HEK293 (cell line): ENCODE data around the gene RIPK1.
"Not testable (repeated sequence)": the region's sequence is repeated elsewhere in the genome, so short reads cannot be mapped to it uniquely, and the experiment has no call there.

ENCODE experiments used
- CTCF ChIA-PET: fragments of 350-600 bp; formaldehyde crosslinking; extraction: SDS; loops from one replicate; lab custom pipeline; 2021; ENCODE audit warnings: antibody characterized with exemption; lab: Yijun Ruan, JAX
- POLR2A ChIA-PET: fragments of 300-600 bp; formaldehyde crosslinking; extraction: SDS; loops from one replicate; lab custom pipeline; 2020; ENCODE audit warnings: antibody characterized with exemption, inconsistent platforms; lab: Yijun Ruan, JAX
- H3K27ac ChIP-seq: fragments of 200-500 bp; sonication (Bioruptor generic); 2 replicates; pipeline ENCODE4 v1.5.1; 2014; ENCODE audit warnings: low read depth, low read length, control low read depth, inconsistent platforms; ENCODE audit errors: extremely low read depth
- H3K36me3 ChIP-seq, 2 experiments: fragments of 200-500 bp in 1 of 2; sonication (Bioruptor generic) in 1 of 2; 1 replicate in 1 of 2; 2 replicates in 1 of 2; pipeline ENCODE4 v1.5.1; 2014 to 2017; ENCODE audit warnings: inconsistent platforms in 2 of 2, low read length in 2 of 2; ENCODE audit not compliant: control insufficient read depth in 2 of 2, insufficient read depth in 1 of 2
- H3K4me1 ChIP-seq: fragments of 200-500 bp; sonication (Bioruptor generic); 2 replicates; pipeline ENCODE4 v1.5.1; 2014; ENCODE audit warnings: mild to moderate bottlenecking, low read length, inconsistent platforms; ENCODE audit not compliant: control insufficient read depth, insufficient read depth
- H3K4me3 ChIP-seq: 2 replicates; pipeline ENCODE4 v1.5.1; 2011; ENCODE audit warnings: low read depth, mild to moderate bottlenecking, control low read depth, low read length, moderate library complexity
- H3K9me3 ChIP-seq: fragments of 200-500 bp; sonication (Bioruptor generic); 2 replicates; pipeline ENCODE4 v1.5.1; 2014; ENCODE audit warnings: low read depth, low read length, inconsistent platforms; ENCODE audit not compliant: control insufficient read depth, insufficient read depth
- MZF1 ChIP-seq: fragments of 450-650 bp; formaldehyde crosslinking; IDR thresholded peaks from 2 replicates; pipeline ENCODE4 v1.5.1; 2017; ENCODE audit warnings: missing biosample characterization, missing genetic modification characterization, borderline replicate concordance
- SETDB1 ChIP-seq: IDR thresholded peaks from one replicate; pipeline ENCODE4 v1.6.1; 2017; ENCODE audit warnings: mild to moderate bottlenecking, low read length, moderate library complexity, mixed read lengths; ENCODE audit not compliant: insufficient read length
- ZBTB48 ChIP-seq: fragments of 450-650 bp; formaldehyde crosslinking; IDR thresholded peaks from 2 replicates; pipeline ENCODE4 v1.5.1; 2016; ENCODE audit warnings: missing biosample characterization, missing genetic modification characterization
- ZNF155 ChIP-seq: fragments of 450-650 bp; formaldehyde crosslinking; IDR thresholded peaks from 2 replicates; pipeline ENCODE4 v1.5.1; 2016; ENCODE audit warnings: missing biosample characterization, missing genetic modification characterization
- ZNF521 ChIP-seq: fragments of 450-650 bp; formaldehyde crosslinking; IDR thresholded peaks from 2 replicates; pipeline ENCODE4 v1.5.1; 2017; ENCODE audit warnings: missing biosample characterization, mild to moderate bottlenecking, missing genetic modification characterization
- ZNF544 ChIP-seq: fragments of 450-650 bp; formaldehyde crosslinking; IDR thresholded peaks from 2 replicates; pipeline ENCODE4 v1.5.0; 2017; ENCODE audit warnings: missing biosample characterization, missing genetic modification characterization
- ZNF623 ChIP-seq: fragments of 450-650 bp; formaldehyde crosslinking; IDR thresholded peaks from 2 replicates; pipeline ENCODE4 v1.5.1; 2016; ENCODE audit warnings: missing biosample characterization, missing genetic modification characterization
- ZNF777 ChIP-seq: fragments of 450-650 bp; formaldehyde crosslinking; IDR thresholded peaks from 2 replicates; pipeline ENCODE4 v1.5.1; 2017; ENCODE audit warnings: missing biosample characterization, missing genetic modification characterization, borderline replicate concordance
- TF ChIP-seq, protein P1 (sequence below): fragments of 450-650 bp; formaldehyde crosslinking; IDR thresholded peaks from 2 replicates; pipeline ENCODE4 v1.5.1; 2016; ENCODE audit warnings: missing biosample characterization, missing genetic modification characterization
- TF ChIP-seq, protein P2 (sequence below): fragments of 450-650 bp; formaldehyde crosslinking; IDR thresholded peaks from 2 replicates; pipeline ENCODE4 v1.5.1; 2016; ENCODE audit warnings: missing biosample characterization, missing genetic modification characterization
- TF ChIP-seq, protein P3 (sequence below): fragments of 450-650 bp; formaldehyde crosslinking; IDR thresholded peaks from 2 replicates; pipeline ENCODE4 v1.5.1; 2016; ENCODE audit warnings: missing biosample characterization, missing genetic modification characterization

The RIPK1 gene

DNA sequence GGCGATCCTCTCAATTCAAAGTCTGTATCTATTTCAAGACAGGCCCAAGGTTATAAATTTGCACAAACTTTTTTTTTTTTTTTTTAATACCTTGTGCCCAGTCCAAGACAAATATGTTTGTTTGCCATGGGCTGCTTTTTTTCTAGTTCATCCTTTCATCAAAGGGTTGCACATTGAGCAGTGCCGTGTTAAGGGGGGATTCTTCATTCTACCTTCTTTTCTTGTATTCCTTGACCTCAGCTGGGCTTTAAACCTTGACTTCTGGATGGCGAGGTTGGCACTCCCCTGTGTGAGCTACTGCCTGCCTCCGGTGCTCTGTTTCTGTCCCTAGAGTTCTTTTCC lies 7.4 kb downstream of the RIPK1 start:
- Histone ChIP-seq H3K27ac (no peak overlapping the region), H3K4me1 (0 out of 2 replicates have a peak, but pooled peaks cover 6% of the 10 kb centered on the region)
- TF ChIP-seq, protein P1, sequence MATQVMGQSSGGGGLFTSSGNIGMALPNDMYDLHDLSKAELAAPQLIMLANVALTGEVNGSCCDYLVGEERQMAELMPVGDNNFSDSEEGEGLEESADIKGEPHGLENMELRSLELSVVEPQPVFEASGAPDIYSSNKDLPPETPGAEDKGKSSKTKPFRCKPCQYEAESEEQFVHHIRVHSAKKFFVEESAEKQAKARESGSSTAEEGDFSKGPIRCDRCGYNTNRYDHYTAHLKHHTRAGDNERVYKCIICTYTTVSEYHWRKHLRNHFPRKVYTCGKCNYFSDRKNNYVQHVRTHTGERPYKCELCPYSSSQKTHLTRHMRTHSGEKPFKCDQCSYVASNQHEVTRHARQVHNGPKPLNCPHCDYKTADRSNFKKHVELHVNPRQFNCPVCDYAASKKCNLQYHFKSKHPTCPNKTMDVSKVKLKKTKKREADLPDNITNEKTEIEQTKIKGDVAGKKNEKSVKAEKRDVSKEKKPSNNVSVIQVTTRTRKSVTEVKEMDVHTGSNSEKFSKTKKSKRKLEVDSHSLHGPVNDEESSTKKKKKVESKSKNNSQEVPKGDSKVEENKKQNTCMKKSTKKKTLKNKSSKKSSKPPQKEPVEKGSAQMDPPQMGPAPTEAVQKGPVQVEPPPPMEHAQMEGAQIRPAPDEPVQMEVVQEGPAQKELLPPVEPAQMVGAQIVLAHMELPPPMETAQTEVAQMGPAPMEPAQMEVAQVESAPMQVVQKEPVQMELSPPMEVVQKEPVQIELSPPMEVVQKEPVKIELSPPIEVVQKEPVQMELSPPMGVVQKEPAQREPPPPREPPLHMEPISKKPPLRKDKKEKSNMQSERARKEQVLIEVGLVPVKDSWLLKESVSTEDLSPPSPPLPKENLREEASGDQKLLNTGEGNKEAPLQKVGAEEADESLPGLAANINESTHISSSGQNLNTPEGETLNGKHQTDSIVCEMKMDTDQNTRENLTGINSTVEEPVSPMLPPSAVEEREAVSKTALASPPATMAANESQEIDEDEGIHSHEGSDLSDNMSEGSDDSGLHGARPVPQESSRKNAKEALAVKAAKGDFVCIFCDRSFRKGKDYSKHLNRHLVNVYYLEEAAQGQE (tag by site-specific recombination) = no peak
- TF ChIP-seq, all 188 proteins: peak for 0
- CTCF ChIA-PET = interaction anchor here (0.6 to 2.1 kb wide), 11 partner anchors 9 to 144 kb away, joined by 3 to 5 read pairs (median 4); partner anchors contain the start of gene NQO2
- Histone ChIP-seq H3K4me3 (no peak overlapping the region), H3K36me3 (peaks cover 15 to 53% of the 10 kb centered on the region in 2 experiments), H3K9me3 (no peaks in the 10 kb centered on the region)
- POLR2A ChIA-PET = interaction anchor here (0.7 kb wide), 1 partner anchor 20 kb away, joined by 4 read pairs; no protein-coding TSS in a partner anchor

DNA sequence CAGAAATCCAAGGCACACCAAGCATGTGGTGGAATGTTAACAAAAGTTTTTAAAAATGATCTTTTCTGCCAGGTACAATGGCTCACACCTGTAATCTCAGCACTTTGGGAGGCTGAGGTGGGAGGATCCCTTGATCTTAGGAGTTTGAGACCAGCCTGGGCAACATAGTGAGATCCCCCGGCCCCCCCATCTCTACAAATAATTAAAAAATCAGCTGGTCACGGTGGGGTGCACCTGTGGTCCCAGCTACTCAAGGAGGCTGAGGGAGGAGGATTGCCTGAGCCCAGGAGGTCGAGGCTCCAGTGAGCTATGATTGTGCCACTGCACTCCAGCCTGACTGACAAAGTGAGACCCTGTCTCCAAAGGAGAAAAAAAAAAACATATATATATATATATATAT lies 8.0 kb downstream of the RIPK1 start:
- Histone ChIP-seq H3K9me3 (no peaks in the 10 kb centered on the region), H3K4me1 (0 out of 2 replicates have a peak, but pooled peaks cover 6% of the 10 kb centered on the region), H3K4me3 (no peak overlapping the region), H3K27ac (no peak overlapping the region), H3K36me3 (peaks cover 15 to 59% of the 10 kb centered on the region in 2 experiments)
- POLR2A ChIA-PET = interaction anchor here (0.7 kb wide), 1 partner anchor 19 kb away, joined by 4 read pairs; no protein-coding TSS in a partner anchor
- CTCF ChIA-PET = interaction anchor here (0.6 to 2.1 kb wide), 3 partner anchors 76 to 87 kb away, joined by 3 to 5 read pairs (median 4); partner anchors contain the start of gene NQO2
- TF ChIP-seq, protein P2, sequence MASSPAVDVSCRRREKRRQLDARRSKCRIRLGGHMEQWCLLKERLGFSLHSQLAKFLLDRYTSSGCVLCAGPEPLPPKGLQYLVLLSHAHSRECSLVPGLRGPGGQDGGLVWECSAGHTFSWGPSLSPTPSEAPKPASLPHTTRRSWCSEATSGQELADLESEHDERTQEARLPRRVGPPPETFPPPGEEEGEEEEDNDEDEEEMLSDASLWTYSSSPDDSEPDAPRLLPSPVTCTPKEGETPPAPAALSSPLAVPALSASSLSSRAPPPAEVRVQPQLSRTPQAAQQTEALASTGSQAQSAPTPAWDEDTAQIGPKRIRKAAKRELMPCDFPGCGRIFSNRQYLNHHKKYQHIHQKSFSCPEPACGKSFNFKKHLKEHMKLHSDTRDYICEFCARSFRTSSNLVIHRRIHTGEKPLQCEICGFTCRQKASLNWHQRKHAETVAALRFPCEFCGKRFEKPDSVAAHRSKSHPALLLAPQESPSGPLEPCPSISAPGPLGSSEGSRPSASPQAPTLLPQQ = no peak
- TF ChIP-seq MZF1 (tag by site-specific recombination) = no peak

DNA sequence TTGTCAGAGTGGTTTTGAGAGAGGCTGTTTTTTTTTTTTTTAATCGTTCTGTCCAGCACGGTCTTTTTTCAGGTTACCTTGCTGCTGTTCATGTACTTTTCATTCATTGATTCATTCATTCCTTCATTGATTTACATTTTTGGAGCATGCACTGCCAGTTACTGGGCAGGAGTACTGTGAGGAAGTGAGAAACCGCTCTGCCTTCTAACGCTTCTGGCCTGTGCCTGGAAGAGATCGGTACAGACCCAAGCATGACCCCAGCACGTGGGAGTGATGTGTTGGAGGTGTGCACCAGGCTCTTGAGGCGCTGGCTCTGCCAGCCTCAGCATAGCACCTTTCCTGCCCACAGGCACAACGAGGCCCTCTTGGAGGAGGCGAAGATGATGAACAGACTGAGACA lies 9.1 kb downstream of the RIPK1 start:
- ChIA-PET POLR2A (no interaction called here), CTCF (interaction anchor here (0.7 kb wide), 2 partner anchors 10 to 180 kb away, joined by 3 read pairs; no protein-coding TSS in a partner anchor)
- Histone ChIP-seq H3K4me1 (0 out of 2 replicates have a peak, but pooled peaks cover 6% of the 10 kb centered on the region), H3K9me3 (no peaks in the 10 kb centered on the region)
- TF ChIP-seq, protein P3, sequence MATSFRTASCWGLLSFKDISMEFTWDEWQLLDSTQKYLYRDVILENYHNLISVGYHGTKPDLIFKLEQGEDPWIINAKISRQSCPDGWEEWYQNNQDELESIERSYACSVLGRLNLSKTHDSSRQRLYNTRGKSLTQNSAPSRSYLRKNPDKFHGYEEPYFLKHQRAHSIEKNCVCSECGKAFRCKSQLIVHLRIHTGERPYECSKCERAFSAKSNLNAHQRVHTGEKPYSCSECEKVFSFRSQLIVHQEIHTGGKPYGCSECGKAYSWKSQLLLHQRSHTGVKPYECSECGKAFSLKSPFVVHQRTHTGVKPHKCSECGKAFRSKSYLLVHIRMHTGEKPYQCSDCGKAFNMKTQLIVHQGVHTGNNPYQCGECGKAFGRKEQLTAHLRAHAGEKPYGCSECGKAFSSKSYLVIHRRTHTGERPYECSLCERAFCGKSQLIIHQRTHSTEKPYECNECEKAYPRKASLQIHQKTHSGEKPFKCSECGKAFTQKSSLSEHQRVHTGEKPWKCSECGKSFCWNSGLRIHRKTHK (tag by site-specific recombination) = no peak
- TF ChIP-seq, all 188 proteins: peak for 0
- Histone ChIP-seq H3K27ac (no peak overlapping the region), H3K4me3 (no peak overlapping the region), H3K36me3 (peaks cover 18 to 67% of the 10 kb centered on the region in 2 experiments)

DNA sequence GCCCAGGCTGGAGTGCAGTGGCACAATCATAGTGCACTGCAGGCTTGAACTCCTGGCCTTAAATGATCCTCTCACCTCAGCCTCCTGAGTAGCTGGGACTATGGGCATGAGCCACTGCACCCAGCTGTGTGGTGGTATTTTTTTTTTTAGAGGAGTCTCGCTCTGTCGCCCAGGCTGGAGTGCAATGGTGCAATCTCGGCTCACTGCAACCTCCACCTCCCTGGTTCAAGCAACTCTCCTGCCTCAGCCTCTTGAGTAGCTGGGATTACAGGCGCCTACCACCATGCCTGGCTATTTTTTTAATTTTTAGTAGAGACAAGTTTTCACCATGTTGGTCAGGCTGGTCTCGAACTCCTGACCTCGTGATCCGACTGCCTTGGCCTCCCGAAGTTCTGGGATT lies 10.7 kb downstream of the RIPK1 start:
- H3K4me3 ChIP-seq, POLR2A ChIA-PET, H3K27ac ChIP-seq, H3K4me1 ChIP-seq, H3K9me3 ChIP-seq: not testable (repeated sequence)
- CTCF ChIA-PET = interaction anchor here (0.6 to 1.8 kb wide), 2 partner anchors 77 to 149 kb away, joined by 3 to 9 read pairs; no protein-coding TSS in a partner anchor
- peaks cover 19 to 70% of the 10 kb centered on the region in 2 experiments for H3K36me3 ChIP-seq

DNA sequence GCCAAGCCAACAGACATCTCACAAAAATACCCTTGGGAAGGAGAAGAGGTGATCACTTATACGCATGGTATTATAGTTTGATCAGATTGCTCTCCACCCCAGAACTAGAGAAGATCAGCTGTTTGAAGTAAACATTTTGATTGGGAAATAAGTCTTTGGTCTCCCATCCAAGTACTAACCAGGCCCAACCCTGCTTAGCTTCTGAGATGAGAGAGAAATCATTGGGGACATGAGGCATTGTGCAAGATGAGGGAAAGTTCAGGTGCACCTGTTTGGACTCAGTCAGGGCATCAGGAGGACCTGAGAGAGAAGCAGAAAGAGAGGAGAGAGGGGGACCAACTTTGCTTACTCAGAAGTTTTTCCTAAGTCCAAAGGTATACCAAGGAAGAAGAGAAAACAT lies 11.4 kb downstream of the RIPK1 start:
- peaks cover 19 to 76% of the 10 kb centered on the region in 2 experiments for H3K36me3 ChIP-seq
- ChIA-PET POLR2A (no interaction called here), CTCF (interaction anchor here (0.6 to 1.8 kb wide), 2 partner anchors 78 to 149 kb away, joined by 3 to 9 read pairs; no protein-coding TSS in a partner anchor)
- no peaks in the 10 kb centered on the region for H3K9me3 ChIP-seq
- H3K27ac ChIP-seq = no peak overlapping the region
- 0 out of 2 replicates have a peak, but pooled peaks cover 6% of the 10 kb centered on the region for H3K4me1 ChIP-seq
- no peak overlapping the region for H3K4me3 ChIP-seq
- TF ChIP-seq SETDB1 (no peak), ZNF777 (no peak), ZBTB48 (tag by site-specific recombination) (no peak), ZNF623 (tag by site-specific recombination) (no peak), ZNF155 (tag by site-specific recombination) (no peak), ZNF521 (tag by site-specific recombination) (no peak), ZNF544 (tag by site-specific recombination) (no peak)
- TF ChIP-seq, protein P1 (tag by site-specific recombination) = no peak
